Measurements from ENCODE around the gene SAA1. TPM values are rescaled to one million over a fixed set of nuclear protein-coding genes. Genes with fewer than 3 reads are reported as not detected.

SAA1 gene
- total and polyA plus RNA-seq, 2 experiments from 2014 or later: not detected

GRCh38 chr11:18282626-18283025 is 16.6 kb downstream of the SAA1 start:
- H3K27ac ChIP-seq: no peak overlapping the region
- in situ Hi-C loops (cut with MboI): no loop called here
- no peaks in the 10 kb centered on the region for H3K27me3 ChIP-seq (replicated peaks; ENCODE audit: insufficient read depth)
- 95 to 96% methylated on average over 2 of the region's 2 CpGs for WGBS, 2 experiments (ENCODE audit: low coverage in 1 of 2, low lambda C conversion rate in 2 of 2, missing lambda C conversion rate in 2 of 2)
- TF ChIP-seq EZH2phosphoT487 (IDR thresholded peaks at IDR 0.05; ENCODE audit: insufficient read depth, low read depth) (no peak), EZH2 (IDR thresholded peaks at IDR 0.05; ENCODE audit: insufficient read depth, poor library complexity, severe bottlenecking) (no peak)
- no peaks in the 10 kb centered on the region for H3K9me3 ChIP-seq (ENCODE audit: low read depth)
- H3K4me1 ChIP-seq (ENCODE audit: insufficient read depth): no peaks in the 10 kb centered on the region
- peaks cover 63% of the 10 kb centered on the region for H3K36me3 ChIP-seq (ENCODE audit: low read depth)
- no peak overlapping the region for H3K4me3 ChIP-seq
- H4K20me1 ChIP-seq (ENCODE audit: insufficient read depth): no peaks in the 10 kb centered on the region
- no peaks in the 10 kb centered on the region for H3K79me2 ChIP-seq (ENCODE audit: insufficient read depth)
- no peak overlapping the region for H3K4me2 ChIP-seq (ENCODE audit: unreplicated experiment)
- H2AFZ ChIP-seq: no peak overlapping the region
- DNase-seq: no peak
- no peak overlapping the region for H3K9ac ChIP-seq
- H3F3A ChIP-seq (ENCODE audit: insufficient read depth): no peaks in the 10 kb centered on the region
- no peaks in the 10 kb centered on the region for H3K9me2 ChIP-seq (ENCODE audit: insufficient read depth)

- no peak overlapping the region for H3K4me3 ChIP-seq
- no peak overlapping the region for H3K9ac ChIP-seq
- H3K36me3 ChIP-seq (ENCODE audit: low read depth): peaks cover 55% of the 10 kb centered on the region
- no peak overlapping the region for H2AFZ ChIP-seq
- in situ Hi-C loops (cut with MboI): no loop called here
- no peak overlapping the region for H3K27ac ChIP-seq
- H3K9me3 ChIP-seq (ENCODE audit: low read depth): no peaks in the 10 kb centered on the region
- no peaks in the 10 kb centered on the region for H3K27me3 ChIP-seq (replicated peaks; ENCODE audit: insufficient read depth)
- no peak overlapping the region for H3K4me2 ChIP-seq (ENCODE audit: unreplicated experiment)
- no peaks in the 10 kb centered on the region for H3K9me2 ChIP-seq (ENCODE audit: insufficient read depth)
- no peaks in the 10 kb centered on the region for H3K4me1 ChIP-seq (ENCODE audit: insufficient read depth)
- TF ChIP-seq EZH2 (IDR thresholded peaks at IDR 0.05; ENCODE audit: insufficient read depth, poor library complexity, severe bottlenecking) (no peak), EZH2phosphoT487 (IDR thresholded peaks at IDR 0.05; ENCODE audit: insufficient read depth, low read depth) (no peak)
- no peaks in the 10 kb centered on the region for H3K79me2 ChIP-seq (ENCODE audit: insufficient read depth)
- 93 to 97% methylated on average over 1 of the region's 1 CpG for WGBS, 2 experiments (ENCODE audit: low coverage in 1 of 2, low lambda C conversion rate in 2 of 2, missing lambda C conversion rate in 2 of 2)
- DNase-seq: no peak
- H4K20me1 ChIP-seq (ENCODE audit: insufficient read depth): no peaks in the 10 kb centered on the region
- no peaks in the 10 kb centered on the region for H3F3A ChIP-seq (ENCODE audit: insufficient read depth)
These were observed 19.8 kb downstream of the SAA1 start for GRCh38 chr11:18285841-18286240.

GRCh38 chr11:18288911-18289310 is 22.8 kb downstream of the SAA1 start:
- no peak for TF ChIP-seq EZH2 (IDR thresholded peaks at IDR 0.05; ENCODE audit: insufficient read depth, poor library complexity, severe bottlenecking)
- TF ChIP-seq EZH2phosphoT487 (IDR thresholded peaks at IDR 0.05; ENCODE audit: insufficient read depth, low read depth): no peak
- Histone ChIP-seq H3K79me2 (ENCODE audit: insufficient read depth) (no peaks in the 10 kb centered on the region), H3F3A (ENCODE audit: insufficient read depth) (no peaks in the 10 kb centered on the region), H2AFZ (no peak overlapping the region), H3K9me3 (ENCODE audit: low read depth) (no peaks in the 10 kb centered on the region), H3K9ac (no peak overlapping the region), H3K9me2 (ENCODE audit: insufficient read depth) (no peaks in the 10 kb centered on the region), H3K4me3 (no peak overlapping the region), H3K36me3 (ENCODE audit: low read depth) (peaks cover 63% of the 10 kb centered on the region), H3K4me2 (ENCODE audit: unreplicated experiment) (no peak overlapping the region), H3K27me3 (replicated peaks; ENCODE audit: insufficient read depth) (no peaks in the 10 kb centered on the region), H3K4me1 (ENCODE audit: insufficient read depth) (no peaks in the 10 kb centered on the region), H4K20me1 (ENCODE audit: insufficient read depth) (no peaks in the 10 kb centered on the region), H3K27ac (no peak overlapping the region)
- no peak for DNase-seq
- in situ Hi-C loops (cut with MboI): no loop called here
- 96 to 97% methylated on average over 4 of the region's 4 CpGs for WGBS, 2 experiments (ENCODE audit: low coverage in 1 of 2, low lambda C conversion rate in 2 of 2, missing lambda C conversion rate in 2 of 2)

- 90 to 91% methylated on average over 5 of the region's 5 CpGs for WGBS, 2 experiments (ENCODE audit: low coverage in 1 of 2, low lambda C conversion rate in 2 of 2, missing lambda C conversion rate in 2 of 2)
- DNase-seq: no peak
These were observed 28.8 kb downstream of the SAA1 start for GRCh38 chr11:18294862-18295261.

GRCh38 chr11:18295316-18295715 is 29.3 kb downstream of the SAA1 start:
- no peaks in the 10 kb centered on the region for H3K79me2 ChIP-seq (ENCODE audit: insufficient read depth)
- peaks cover 66% of the 10 kb centered on the region for H3K36me3 ChIP-seq (ENCODE audit: low read depth)
- DNase-seq: no peak
- H4K20me1 ChIP-seq (ENCODE audit: insufficient read depth): no peaks in the 10 kb centered on the region
- no peak overlapping the region for H3K4me3 ChIP-seq
- H3K9me2 ChIP-seq (ENCODE audit: insufficient read depth): no peaks in the 10 kb centered on the region
- no peaks in the 10 kb centered on the region for H3F3A ChIP-seq (ENCODE audit: insufficient read depth)
- WGBS, 2 experiments (ENCODE audit: low coverage in 1 of 2, low lambda C conversion rate in 2 of 2, missing lambda C conversion rate in 2 of 2): 89 to 93% methylated on average over 2 of the region's 2 CpGs
- H3K27ac ChIP-seq: no peak overlapping the region
- in situ Hi-C loops (cut with MboI): no loop called here
- H3K9ac ChIP-seq: no peak overlapping the region
- no peaks in the 10 kb centered on the region for H3K9me3 ChIP-seq (ENCODE audit: low read depth)
- H3K4me2 ChIP-seq (ENCODE audit: unreplicated experiment): no peak overlapping the region
- H3K4me1 ChIP-seq (ENCODE audit: insufficient read depth): no peaks in the 10 kb centered on the region
- no peak overlapping the region for H2AFZ ChIP-seq
- TF ChIP-seq EZH2 (IDR thresholded peaks at IDR 0.05; ENCODE audit: insufficient read depth, poor library complexity, severe bottlenecking) (no peak), EZH2phosphoT487 (IDR thresholded peaks at IDR 0.05; ENCODE audit: insufficient read depth, low read depth) (no peak)
- no peaks in the 10 kb centered on the region for H3K27me3 ChIP-seq (replicated peaks; ENCODE audit: insufficient read depth)

More at GRCh38 chr11:18294862-18295261, 28.8 kb downstream of the SAA1 start:
- Histone ChIP-seq H3K27ac (no peak overlapping the region), H3F3A (ENCODE audit: insufficient read depth) (no peaks in the 10 kb centered on the region), H3K27me3 (replicated peaks; ENCODE audit: insufficient read depth) (no peaks in the 10 kb centered on the region), H3K4me3 (no peak overlapping the region), H3K79me2 (ENCODE audit: insufficient read depth) (no peaks in the 10 kb centered on the region), H3K4me2 (ENCODE audit: unreplicated experiment) (no peak overlapping the region), H2AFZ (no peak overlapping the region), H4K20me1 (ENCODE audit: insufficient read depth) (no peaks in the 10 kb centered on the region), H3K9me2 (ENCODE audit: insufficient read depth) (no peaks in the 10 kb centered on the region), H3K4me1 (ENCODE audit: insufficient read depth) (no peaks in the 10 kb centered on the region), H3K36me3 (ENCODE audit: low read depth) (peaks cover 65% of the 10 kb centered on the region), H3K9ac (no peak overlapping the region), H3K9me3 (ENCODE audit: low read depth) (no peaks in the 10 kb centered on the region)
- in situ Hi-C loops (cut with MboI): no loop called here
- TF ChIP-seq EZH2 (IDR thresholded peaks at IDR 0.05; ENCODE audit: insufficient read depth, poor library complexity, severe bottlenecking) (no peak), EZH2phosphoT487 (IDR thresholded peaks at IDR 0.05; ENCODE audit: insufficient read depth, low read depth) (no peak)

Data from GM23248 (cell line).